K562 (cell line): ENCODE data around the gene STK17A. TPM values are rescaled to one million over a fixed set of nuclear protein-coding genes. Genes with fewer than 3 reads are reported as not detected.

Experiments
- FOXM1 ChIP-seq, 2 experiments: fragments of 450-650 bp in 1 of 2; sonication (generic) in 1 of 2; formaldehyde crosslinking in 1 of 2; IDR thresholded peaks; 2 replicates each; pipeline versions ENCODE4 v1.6.1 to v1.9.0; 2017 to 2022; ENCODE audit warnings: low read depth in 2 of 2, mild to moderate bottlenecking in 2 of 2, missing genetic modification reagents in 1 of 2, moderate library complexity in 1 of 2
- MAFG ChIP-seq: fragments of 450-650 bp; conservative IDR thresholded peaks from 2 replicates; pipeline ENCODE4 v1.6.1; 2016; ENCODE audit warnings: missing genetic modification characterization, missing compliant biosample characterization
- NFRKB ChIP-seq: fragments of 450-650 bp; IDR thresholded peaks from 2 replicates; pipeline ENCODE4 v1.6.1; 2016; ENCODE audit warnings: low read depth
- RBM34 ChIP-seq: fragments of 200-400 bp; formaldehyde crosslinking; IDR thresholded peaks from 2 replicates; pipeline ENCODE4 v1.6.1; 2018; ENCODE audit warnings: low read length, borderline replicate concordance; ENCODE audit not compliant: insufficient read depth
- ZC3H8 ChIP-seq: fragments of 450-650 bp; IDR thresholded peaks from 2 replicates; pipeline ENCODE4 v1.6.1; 2017
- ZNF24 ChIP-seq: fragments of 450-650 bp; IDR thresholded peaks from 2 replicates; pipeline ENCODE4 v1.6.1; 2016
- ZNF354B ChIP-seq: fragments of 250-450 bp; sonication (Bioruptor Pico); IDR thresholded peaks from 2 replicates; pipeline ENCODE4 v1.4.0; 2020
- polyA plus RNA-seq, 8 experiments: library from polyadenylated mRNA; depleted of rRNA in 4 of 8; stranded (reverse) in 5 of 8; unstranded in 3 of 8; fragments of >200 nt; fragmentation: Nextera tagmentation in 2 of 8; fragmentation: Illumina TruSeq in 1 of 8; extraction: Ambion mirVana in 2 of 8; extraction: Trizol in 1 of 8; gene quantifications; 2 replicates each; pipeline versions ENCODE4 v1.2.1 to v1.2.3, GENCODE V29; 2011 to 2014; ENCODE audit warnings: inconsistent platforms in 1 of 8, missing spikeins in 1 of 8
- total RNA-seq, 7 experiments: library from RNA; depleted of rRNA in 6 of 7; stranded (reverse); fragments of >200 nt in 6 of 7; fragmentation: Illumina TruSeq in 2 of 7; extraction: Trizol in 2 of 7; gene quantifications; 2 replicates each; pipeline versions ENCODE4 v1.2.1 to v1.2.3, GENCODE V29; 2011 to 2021; ENCODE audit warnings: low replicate concordance in 1 of 7
- TF ChIP-seq, protein P1 (sequence below): fragments of 150-350 bp; conservative IDR thresholded peaks from 2 replicates; pipeline ENCODE4 v1.6.1; 2014; ENCODE audit warnings: low read length
- TF ChIP-seq, protein P2 (sequence below): fragments of 450-650 bp; IDR thresholded peaks from 2 replicates; pipeline ENCODE4 v1.6.1; 2016; ENCODE audit warnings: low read depth, mild to moderate bottlenecking, moderate library complexity
- TF ChIP-seq, protein P3 (sequence below): sonication (generic); formaldehyde crosslinking; IDR thresholded peaks from 2 replicates; pipeline ENCODE4 v1.9.0; 2022; ENCODE audit warnings: mild to moderate bottlenecking, missing genetic modification reagents
- TF ChIP-seq, protein P4 (sequence below): sonication (generic); formaldehyde crosslinking; IDR thresholded peaks from 2 replicates; pipeline ENCODE4 v1.5.0; 2020; ENCODE audit warnings: missing genetic modification reagents
- TF ChIP-seq, protein P5 (sequence below): fragments of 450-650 bp; IDR thresholded peaks from one replicate; pipeline ENCODE4 v1.6.1; 2018; ENCODE audit warnings: mild to moderate bottlenecking, moderate library complexity; ENCODE audit not compliant: partially characterized antibody
- TF ChIP-seq, protein P6 (sequence below): fragments of 250-450 bp; sonication (Bioruptor Pico); IDR thresholded peaks from 2 replicates; pipeline ENCODE4 v1.4.0; 2020; ENCODE audit warnings: mild to moderate bottlenecking, moderate library complexity

The STK17A gene
- total and polyA plus RNA-seq, 9 of the 15 experiments (the other 6 are each of a cell fraction or from before 2014, with no cell fraction given) = 3.4 to 16.3 (median 13.2) TPM

DNA sequence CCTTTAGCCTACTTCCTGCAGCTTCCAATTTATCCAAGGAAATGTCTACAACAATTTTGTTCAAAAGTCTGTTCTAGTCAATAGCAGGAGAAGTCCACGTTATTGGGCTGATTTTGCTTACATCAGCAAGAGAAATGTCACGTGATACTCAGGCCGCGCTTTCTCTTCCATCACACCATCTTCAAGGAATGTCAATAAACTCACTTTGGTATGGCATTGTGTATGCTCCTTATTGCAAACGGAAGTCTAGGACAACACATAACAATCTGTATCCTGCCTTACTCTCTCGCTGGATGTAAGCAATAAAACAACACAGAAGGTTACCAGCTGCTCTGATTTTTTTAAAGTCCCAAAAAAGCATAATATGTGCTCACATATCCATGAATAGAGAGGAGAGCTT is 17.1 kb upstream of the STK17A start (continued):
- TF ChIP-seq, protein P1, sequence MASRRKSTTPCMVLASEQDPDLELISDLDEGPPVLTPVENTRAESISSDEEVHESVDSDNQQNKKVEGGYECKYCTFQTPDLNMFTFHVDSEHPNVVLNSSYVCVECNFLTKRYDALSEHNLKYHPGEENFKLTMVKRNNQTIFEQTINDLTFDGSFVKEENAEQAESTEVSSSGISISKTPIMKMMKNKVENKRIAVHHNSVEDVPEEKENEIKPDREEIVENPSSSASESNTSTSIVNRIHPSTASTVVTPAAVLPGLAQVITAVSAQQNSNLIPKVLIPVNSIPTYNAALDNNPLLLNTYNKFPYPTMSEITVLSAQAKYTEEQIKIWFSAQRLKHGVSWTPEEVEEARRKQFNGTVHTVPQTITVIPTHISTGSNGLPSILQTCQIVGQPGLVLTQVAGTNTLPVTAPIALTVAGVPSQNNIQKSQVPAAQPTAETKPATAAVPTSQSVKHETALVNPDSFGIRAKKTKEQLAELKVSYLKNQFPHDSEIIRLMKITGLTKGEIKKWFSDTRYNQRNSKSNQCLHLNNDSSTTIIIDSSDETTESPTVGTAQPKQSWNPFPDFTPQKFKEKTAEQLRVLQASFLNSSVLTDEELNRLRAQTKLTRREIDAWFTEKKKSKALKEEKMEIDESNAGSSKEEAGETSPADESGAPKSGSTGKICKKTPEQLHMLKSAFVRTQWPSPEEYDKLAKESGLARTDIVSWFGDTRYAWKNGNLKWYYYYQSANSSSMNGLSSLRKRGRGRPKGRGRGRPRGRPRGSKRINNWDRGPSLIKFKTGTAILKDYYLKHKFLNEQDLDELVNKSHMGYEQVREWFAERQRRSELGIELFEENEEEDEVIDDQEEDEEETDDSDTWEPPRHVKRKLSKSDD = no peak
- TF ChIP-seq, protein P2, sequence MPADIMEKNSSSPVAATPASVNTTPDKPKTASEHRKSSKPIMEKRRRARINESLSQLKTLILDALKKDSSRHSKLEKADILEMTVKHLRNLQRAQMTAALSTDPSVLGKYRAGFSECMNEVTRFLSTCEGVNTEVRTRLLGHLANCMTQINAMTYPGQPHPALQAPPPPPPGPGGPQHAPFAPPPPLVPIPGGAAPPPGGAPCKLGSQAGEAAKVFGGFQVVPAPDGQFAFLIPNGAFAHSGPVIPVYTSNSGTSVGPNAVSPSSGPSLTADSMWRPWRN = no peak
- TF ChIP-seq FOXM1 (IDR thresholded peaks at IDR 0.05; ENCODE audit: low read depth) (no peak), FOXM1 (CRISPR knock-in tag; IDR thresholded peaks at IDR 0.05; ENCODE audit: low read depth) (no peak), MAFG (tag) (peak; percentile 76), ZC3H8 (no peak), ZNF24 (no peak), ZNF354B (CRISPR knock-in tag) (no peak), RBM34 (no peak), NFRKB (no peak)
- TF ChIP-seq, protein P3, sequence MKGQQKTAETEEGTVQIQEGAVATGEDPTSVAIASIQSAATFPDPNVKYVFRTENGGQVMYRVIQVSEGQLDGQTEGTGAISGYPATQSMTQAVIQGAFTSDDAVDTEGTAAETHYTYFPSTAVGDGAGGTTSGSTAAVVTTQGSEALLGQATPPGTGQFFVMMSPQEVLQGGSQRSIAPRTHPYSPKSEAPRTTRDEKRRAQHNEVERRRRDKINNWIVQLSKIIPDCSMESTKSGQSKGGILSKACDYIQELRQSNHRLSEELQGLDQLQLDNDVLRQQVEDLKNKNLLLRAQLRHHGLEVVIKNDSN (CRISPR knock-in tag) = peak; percentile 55; the same call in 1 of the 2 replicates
- TF ChIP-seq, protein P4, sequence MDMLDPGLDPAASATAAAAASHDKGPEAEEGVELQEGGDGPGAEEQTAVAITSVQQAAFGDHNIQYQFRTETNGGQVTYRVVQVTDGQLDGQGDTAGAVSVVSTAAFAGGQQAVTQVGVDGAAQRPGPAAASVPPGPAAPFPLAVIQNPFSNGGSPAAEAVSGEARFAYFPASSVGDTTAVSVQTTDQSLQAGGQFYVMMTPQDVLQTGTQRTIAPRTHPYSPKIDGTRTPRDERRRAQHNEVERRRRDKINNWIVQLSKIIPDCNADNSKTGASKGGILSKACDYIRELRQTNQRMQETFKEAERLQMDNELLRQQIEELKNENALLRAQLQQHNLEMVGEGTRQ (CRISPR knock-in tag) = peak; percentile 64
- TF ChIP-seq, protein P5, sequence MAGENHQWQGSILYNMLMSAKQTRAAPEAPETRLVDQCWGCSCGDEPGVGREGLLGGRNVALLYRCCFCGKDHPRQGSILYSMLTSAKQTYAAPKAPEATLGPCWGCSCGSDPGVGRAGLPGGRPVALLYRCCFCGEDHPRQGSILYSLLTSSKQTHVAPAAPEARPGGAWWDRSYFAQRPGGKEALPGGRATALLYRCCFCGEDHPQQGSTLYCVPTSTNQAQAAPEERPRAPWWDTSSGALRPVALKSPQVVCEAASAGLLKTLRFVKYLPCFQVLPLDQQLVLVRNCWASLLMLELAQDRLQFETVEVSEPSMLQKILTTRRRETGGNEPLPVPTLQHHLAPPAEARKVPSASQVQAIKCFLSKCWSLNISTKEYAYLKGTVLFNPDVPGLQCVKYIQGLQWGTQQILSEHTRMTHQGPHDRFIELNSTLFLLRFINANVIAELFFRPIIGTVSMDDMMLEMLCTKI = no peak
- TF ChIP-seq, protein P6, sequence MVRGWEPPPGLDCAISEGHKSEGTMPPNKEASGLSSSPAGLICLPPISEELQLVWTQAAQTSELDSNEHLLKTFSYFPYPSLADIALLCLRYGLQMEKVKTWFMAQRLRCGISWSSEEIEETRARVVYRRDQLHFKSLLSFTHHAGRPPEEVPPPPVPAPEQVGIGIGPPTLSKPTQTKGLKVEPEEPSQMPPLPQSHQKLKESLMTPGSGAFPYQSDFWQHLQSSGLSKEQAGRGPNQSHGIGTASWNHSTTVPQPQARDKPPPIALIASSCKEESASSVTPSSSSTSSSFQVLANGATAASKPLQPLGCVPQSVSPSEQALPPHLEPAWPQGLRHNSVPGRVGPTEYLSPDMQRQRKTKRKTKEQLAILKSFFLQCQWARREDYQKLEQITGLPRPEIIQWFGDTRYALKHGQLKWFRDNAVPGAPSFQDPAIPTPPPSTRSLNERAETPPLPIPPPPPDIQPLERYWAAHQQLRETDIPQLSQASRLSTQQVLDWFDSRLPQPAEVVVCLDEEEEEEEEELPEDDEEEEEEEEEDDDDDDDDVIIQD (CRISPR knock-in tag) = no peak
